Stromal cell of bone marrow (primary cell): Measurements from ENCODE around the gene CLIP2.

Experiments used
- DNase-seq: peaks from one replicate; pipeline ENCODE4 v3.0.0-alpha.2; 2012; ENCODE audit warnings: low read depth

Gene CLIP2

DNA sequence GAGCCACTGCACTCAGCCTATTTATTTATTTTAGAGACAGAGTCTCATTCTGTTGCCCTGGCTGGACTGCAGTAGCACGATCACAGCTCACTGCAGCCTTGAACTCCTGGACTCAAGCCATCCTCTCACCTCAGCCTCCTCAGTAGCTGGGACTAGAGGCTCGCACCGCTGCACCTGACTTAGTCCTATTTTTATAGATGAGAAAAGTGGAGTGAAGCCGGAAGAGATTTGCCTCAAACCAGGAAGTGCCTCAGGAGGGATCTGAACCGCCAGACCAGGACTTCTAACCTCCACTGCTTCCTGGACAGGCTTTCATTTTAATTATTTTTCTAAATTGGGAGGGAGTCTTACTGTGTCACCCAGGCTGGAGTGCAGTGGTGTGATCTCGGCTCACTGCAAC is 17.5 kb upstream of the CLIP2 start:
- no peak for DNase-seq

DNA sequence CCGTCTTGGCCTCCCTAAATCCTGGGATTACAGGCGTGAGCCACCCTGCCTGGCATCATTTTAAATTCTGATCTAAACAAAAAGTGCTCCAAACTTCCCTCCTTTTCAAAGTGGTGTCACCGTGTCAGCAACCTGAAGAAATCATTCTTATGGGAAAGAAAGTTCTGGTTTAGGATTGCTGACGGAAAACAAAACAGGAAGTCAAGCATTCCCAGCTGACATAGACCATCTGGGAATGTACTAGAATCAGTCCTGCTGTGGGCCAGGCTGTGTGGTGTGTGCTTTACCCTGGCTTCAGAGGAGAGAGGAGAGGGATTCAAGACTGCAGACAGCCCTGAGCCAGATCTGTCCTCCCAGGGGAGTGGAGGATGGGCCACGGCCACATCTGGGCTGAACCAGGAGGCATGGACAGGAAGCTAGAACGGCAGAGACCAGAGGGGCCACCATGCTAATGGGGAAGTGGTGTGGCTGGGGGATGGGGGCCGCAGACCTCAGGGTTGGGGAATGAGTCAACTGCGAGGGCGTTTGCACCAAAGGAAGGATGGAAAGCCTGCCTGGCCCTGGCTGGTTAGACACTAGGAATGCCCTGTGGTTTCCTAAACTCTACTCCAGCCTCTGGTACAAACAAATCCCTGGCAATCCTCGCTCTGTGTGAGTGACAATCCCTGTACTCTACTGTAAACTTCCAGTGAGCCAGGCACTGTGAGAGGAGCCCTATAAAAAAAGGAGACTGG is 16.7 kb upstream of the CLIP2 start:
- peak; percentile 87 for DNase-seq

DNA sequence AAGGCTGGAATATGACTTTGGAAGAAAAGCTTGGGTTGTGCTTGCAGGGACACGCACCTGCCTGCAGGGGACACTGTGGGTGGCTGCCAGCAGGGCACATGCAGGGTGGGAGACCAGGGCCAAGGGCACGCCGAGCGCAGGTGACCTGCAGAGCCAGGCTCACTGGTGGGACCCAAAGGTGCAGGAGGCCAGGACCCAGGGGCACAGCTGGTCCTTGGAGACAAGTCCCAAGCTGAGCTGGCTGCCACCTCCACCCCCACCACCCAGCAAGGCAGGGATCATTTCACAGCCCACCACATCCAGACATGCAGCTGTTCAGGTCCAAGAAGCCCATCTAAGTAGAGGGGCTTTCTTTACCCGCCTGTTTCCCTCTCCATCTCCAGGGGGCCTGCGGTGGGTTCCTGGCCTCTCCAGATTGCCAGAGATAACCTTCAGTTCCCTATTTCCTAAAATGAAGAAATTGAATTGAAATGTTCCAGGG is 13.8 kb upstream of the CLIP2 start:
- no peak for DNase-seq

DNA sequence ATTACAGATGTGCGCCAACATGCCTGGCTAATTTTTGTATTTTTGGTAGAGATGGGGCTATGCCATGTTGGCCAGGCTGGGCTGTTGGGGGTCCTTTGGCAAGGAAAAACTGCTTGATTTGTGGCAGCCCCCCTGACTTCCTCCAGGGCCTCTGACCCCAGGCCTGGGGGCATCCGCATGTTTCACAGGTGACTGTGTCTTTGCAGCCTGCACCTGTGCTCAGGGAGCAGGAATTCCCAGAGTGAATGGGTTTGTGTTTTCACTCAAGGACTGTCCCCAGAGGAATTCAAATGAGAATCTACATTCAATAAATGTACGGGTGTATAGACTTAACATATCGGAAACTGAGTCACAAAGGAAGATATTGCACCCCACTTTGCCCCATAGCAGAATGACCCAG is 11.6 kb upstream of the CLIP2 start:
- DNase-seq = no peak

DNA sequence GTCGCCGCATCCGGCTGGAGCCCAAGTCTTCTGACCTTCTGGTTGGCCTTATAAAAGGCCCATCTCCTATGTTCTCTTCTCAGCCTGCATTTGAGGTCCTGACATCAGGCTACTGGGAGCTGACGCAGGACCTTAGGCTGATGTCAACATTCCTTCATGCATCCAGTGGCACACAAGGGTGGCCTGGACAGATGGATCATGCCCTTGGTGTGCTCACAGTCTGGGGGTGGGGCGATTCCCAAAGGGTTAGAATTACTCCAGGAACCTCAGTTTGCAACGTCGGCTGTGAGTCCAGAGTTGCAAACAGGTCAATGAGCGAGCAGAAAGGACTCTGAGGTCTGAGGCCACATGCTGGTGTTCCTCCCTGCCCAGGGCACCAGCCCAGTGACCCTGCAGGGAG is 8.2 kb upstream of the CLIP2 start:
- no peak for DNase-seq

DNA sequence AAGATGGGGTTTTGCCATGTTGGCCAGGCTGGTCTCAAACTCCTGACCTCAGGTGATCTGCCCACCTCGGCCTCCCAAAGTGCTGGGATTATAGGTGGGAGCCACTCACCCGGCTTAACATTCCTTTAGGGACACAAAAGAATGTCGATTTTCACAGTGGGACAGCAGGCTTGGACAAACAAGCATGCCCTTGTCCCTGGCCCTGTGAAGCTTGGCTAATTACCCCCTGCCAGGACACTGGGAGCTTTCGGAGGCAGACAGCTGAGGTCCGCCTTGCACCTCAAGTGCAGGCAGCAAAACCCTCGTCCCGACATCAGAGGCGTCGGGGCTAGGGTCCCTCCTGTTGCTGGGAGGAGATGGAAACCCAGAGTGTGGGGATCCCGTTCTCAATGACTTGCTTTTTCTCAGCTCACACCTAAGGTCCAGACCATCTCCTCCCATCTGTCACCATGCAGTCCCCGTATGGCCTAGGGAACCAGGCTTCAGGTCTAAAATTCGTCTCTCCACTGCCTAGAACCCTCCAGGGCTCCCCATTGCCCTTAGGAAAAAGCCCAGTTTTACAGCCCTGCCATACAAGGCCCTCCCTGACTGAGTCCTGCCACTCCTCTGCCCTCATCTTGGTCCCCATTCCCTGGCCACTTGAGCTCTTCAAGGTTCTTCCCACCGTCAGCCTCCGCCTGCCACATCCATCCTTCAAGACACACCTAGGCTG is 6.3 kb upstream of the CLIP2 start:
- DNase-seq = no peak

DNA sequence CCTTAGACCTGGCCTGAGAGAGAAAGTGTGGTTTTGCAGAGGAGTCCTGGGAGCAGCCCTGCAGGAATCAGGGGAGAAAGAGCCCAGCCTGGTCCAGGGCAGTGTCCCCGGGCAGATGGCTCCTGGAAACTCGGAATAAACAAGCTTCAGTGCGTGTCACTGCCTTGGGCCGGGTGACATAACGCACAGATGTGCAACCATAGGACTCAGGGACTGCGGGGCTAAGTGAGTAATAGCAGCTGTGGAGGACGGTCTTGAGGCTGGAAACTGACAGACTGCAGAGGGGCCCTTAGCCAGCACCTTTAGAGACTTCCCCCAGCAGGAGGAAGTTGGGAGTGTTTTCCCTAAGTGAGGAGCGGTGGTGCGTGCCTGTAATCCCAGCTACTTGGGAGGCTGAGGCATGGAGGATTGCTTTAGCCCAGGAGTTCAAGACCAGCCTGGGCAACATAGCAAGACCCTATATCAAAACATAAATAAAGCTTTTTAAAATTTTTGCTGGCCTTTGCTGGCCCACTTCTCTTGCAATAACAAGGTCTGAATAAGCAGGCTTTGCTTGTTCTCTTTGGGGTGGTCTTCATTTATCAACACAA is 5.3 kb upstream of the CLIP2 start:
- no peak for DNase-seq

DNA sequence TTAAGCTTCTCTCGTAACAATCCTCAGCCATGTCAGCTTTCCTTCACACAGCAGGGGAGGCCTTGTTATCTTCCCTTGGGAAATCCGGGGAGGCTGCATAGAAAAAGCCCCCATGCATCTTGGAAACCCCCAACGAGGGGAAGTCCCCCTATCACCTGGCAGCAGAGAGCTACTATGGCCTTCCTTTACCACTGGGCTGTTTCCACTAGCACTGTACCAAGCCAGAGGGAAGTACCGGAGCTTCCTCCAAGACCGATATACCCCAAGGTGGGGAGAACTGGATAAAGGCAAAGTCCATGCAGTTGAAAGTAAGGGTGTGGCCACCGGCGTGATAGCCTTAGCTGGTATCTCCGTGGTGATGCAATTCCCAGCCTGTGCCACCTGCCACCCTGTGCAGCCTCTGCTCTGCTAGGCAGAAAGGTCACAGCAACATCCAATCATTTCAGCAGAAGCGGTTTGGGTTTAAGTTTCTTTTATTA is 4.4 kb upstream of the CLIP2 start:
- no peak for DNase-seq

DNA sequence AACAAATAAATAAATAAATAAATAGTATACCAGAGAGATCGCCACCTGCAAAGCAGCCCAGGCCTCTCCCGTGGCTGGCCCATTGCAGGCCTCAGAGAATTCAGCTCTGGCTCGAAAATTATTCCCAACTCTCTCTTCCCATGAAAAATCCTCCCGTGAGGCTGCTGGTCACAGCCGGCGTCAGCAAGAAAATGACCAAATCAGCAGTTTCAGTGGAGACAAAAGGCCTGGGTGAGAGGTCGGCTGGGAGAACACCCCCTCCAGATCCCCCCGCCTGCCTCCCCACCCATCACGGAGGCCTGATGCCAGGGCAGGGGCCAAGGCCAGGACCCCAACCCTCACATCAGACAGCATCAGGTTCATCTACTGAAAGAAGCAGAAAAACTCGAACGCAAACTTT is 3.1 kb upstream of the CLIP2 start:
- DNase-seq = no peak

DNA sequence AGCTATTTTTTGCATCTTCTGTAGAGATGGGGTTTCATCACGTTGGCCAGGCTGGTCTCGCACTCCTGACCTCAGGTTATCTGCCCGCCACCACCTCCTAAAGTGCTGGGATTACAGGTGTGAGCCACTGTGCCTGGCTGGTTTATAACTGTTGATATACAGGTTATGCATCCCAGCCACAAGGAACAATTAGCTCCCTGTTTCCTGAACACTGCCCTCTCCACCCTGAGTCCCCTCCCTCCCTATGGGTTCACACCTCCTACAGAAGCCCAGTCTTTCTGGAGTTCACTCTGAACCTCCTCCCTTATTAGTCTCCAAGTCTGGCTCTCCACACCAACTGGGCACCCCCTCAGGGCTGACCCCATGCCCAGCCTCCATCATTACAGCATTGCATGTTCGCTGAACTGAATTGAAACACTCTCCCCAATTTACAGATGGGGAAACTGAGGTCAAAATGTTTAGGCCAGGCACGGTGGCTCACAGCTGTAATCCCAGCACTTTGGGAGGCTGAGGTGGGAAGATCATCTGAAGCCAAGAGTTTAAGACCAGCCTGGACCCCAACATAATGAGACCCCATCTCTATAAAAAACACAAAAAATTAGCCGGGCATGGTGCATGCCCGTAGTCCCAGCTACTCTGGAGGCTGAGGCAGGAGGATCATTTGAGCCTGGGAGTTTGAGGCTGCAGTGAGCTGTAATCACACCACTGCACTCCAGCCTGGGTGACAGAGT is 1.7 kb upstream of the CLIP2 start:
- no peak for DNase-seq

DNA sequence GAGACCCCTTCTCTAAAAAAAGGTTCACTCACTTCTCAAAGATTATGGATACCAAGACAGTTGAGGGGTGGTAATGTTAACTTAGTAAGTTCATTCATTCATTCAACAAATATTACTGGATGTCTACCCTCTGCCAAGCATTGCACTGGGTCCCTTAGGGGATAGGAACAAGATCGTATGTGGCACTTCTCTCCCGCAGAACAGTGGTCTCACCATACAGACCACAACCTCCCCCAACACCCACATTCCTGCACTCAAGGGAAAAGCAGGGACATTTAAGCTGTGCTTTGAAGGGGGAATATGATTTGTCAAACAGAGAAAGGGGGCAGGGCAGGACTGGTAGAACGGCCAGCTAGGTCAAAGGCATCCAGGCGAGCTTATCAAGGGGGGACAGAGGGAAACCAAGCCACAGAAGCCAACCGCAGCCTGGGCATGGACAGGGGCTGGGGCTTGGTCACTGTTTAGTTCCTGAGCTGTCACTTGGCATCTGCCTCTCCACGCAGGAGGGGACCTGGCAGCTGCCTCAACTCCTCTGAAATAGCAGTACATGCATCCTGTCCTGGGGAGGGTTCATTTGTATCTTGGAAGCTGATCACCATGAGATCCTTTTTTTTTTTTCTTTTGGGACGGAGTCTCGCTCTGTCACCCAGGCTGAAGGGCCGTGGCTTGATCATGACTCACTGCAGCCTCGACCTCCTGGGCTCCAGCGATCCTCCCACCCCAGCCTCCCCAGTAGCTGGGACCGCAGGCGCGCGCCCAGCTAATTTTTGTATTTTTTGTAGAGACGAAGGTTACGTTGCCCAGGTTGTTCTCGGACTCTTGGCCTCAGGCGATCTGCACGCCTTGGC is 949 bp upstream of the CLIP2 start:
- DNase-seq = no peak

DNA sequence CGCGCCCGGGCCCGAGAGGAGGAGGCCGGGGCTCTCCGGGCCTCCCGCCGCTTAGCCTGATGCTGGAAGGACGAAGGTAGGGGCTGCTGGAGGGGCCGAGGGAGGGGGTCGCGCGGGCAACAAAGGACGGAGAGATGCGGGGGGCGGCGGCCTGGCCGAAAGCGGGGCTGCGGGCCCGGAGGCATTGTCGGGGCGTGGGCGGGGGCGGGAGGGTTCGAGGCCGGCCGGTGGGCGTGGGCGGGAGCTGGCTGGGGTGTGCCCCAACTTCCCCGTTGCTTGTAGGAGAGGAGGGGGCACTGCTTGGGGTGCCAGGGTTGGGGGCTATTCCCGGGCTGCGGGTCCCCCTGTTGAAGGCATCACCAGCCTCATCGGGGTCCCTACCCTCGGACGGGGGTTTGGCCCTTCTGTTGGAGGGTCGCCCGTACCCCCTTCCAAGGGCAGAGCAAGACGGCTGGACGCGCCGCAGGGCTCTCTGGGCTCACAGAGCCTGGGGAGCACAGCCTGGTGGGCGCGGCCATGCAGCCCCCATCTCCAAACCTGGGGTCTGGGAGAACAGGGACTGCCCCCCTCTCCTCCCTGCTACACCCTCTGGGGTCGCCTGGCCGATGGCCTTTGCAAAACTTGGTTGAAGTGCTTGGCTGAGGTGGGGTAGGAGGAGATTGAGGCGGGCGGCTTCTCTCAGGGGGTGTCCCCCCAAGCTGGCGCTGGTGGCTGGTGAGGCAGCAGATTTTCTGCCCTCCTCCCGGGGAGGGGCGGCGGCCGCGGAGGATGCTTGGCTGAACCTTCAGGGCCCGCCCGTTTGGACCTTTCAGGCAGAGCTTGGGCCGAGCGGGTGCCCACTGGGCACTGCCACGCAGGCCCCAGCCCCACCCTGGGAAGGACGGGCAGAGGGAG is 699 bp downstream of the CLIP2 start:
- DNase-seq = no peak

DNA sequence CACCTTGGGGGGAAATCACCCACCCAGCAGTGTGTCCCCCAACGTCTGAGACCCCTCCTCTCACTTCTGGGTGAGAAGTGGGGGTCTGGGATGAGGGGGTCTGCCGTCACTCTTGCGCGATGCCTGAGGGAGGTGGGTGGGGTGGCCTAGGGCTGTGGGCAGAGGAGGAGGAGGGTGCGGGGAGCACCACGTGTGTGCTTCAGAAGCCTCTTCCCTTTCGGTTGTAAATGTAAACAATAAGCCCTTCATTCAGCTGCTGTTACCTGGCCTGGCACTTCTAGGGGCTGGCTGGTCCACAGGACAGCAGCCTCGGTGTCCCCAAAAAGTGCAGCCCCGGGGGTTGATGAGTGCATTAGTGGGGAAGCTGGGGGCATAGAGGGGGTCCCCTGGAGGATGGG is 1.3 kb downstream of the CLIP2 start:
- DNase-seq = no peak

DNA sequence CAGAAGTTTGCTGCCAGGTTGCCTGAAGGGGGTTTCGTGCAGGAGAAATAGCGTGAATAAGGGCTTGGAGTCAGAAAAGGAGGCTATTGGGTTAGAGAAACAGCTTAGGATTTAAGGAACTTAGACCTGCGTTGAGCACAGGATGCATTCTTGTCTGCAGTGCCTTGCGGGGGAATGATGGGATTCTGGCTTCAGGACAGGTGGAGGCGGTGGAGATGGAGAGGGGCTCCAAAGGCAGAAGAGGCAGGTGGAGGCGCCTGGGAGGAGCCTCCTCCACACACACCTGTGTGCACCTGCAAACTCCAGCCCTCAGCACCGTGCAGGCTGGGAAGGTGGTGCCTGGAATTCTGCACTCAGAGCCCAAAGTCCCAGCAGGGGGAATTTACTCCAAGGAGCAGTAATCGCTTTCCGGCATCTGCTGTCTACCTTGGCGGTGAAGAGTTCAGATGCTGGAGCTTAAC is 1.8 kb downstream of the CLIP2 start:
- DNase-seq = no peak

DNA sequence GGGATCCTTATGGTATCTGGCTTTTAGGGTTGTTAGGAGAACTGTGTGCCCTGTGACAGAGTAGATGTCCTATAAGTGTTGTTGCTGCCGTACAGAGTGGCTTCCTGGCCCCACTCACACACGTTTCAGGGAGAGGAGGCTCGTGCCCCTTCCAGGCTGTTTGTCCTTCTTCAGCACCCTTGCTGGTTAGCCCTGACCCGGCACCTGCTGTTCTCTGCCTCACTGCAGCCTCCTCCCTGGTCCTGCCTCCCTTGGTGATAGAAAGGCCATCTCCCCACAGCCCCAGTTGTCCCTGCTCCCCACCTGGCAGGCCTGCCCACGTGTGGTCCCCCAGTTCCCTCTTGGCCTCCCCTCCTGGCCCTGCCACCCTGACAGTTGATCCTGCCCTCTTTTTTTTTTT is 2.3 kb downstream of the CLIP2 start:
- DNase-seq = no peak

DNA sequence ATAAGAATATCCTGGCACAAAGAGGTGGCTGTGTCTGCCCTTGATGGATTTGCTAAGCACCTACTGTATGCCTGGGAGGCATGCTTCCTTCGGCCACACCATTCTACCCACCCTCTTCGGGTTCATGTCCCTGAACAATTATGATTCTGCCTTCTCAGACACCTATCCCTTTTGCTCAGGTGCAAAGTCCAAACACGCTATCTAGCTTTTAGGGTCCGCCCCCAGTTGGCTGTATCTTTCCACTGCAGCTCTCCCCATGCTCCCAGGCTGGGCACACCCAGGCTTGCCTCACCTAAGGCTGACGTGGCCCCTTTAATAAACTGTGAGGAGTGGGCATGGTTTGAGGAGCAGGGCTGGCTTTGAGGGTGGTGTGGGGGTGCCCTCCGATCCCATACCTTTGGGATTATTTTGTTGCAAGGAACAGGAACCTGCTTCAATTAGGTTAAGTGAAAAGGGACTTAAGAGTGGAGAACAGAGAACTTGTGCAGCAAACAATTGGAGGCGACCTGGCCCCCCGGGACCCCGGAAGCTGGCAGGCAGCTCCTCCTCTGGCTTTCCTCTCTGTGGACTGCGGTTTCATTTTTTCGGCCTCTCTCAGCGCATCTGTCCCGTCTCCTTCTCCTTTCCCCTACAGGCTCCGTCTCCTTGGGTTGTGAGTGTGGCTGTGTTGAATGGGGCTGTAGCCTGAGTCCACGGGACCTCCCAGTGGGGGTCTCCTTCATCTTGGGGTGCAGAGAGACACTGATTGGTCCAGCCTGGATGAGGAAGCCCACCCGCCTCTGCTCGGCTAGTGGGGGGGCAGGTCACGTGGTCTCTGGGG is 3.8 kb downstream of the CLIP2 start:
- DNase-seq = no peak

DNA sequence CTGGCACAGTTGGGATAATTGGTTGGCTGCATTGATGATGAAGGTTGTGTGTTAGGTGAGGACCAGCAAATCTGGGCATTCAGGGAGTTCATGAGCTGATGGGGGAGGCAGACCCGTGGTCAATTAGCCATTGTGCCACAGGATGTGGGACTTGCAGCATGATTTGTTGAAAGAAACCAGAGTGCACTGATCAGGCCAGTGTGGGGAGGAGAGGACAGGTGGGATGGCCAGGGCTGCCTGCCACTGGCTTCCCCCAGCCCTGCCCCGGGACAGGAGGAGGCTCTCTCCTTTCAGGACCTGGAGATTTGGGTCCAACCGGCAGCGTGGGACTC is 4.3 kb downstream of the CLIP2 start:
- no peak for DNase-seq

DNA sequence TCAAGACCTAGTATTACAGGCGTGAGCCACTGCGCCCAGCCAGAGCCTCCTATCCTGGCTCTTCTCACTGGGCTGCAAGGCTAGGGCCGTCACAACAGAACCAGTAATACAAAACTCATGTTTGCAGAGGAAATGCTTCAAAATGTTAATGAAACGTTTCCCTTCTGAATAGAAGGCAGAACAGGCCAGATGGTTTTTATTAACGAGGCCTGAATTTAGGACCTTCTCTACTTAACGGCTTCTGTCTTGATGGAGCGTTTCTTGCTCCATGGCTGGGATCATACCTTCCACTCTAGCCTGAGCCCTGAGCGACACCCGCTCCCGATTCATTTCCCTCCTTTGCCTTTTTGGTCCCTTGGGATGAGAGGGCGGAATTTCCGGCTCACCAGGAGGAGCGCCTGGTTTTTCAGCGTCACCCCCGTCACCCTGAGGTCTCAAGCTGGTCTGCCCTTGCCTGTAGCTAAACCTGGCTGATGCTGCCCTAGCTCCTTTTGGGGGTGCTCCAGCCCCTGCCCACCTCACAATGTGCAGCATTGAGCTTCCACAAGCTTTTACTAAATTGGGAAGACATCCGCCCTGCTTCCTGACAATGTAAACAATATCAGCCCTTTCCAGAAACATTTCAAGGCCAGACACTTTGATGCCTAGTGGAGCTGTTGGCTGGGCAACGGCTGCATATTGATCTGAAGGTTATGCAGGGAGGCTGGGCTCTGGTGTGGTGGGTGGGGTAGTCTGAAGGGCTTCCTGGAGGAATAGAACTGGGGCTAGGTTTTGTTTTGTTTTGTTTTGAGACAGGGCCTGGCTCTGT is 5.2 kb downstream of the CLIP2 start:
- peak; percentile 64 for DNase-seq
